ENCODE data around the gene SKIC8. TPM values are rescaled to one million over a fixed set of nuclear protein-coding genes. Genes with fewer than 3 reads are reported as not detected.

The SKIC8 gene
- total and polyA plus RNA-seq, 2 of the 13 experiments (the other 11 are each of a cell fraction or from before 2014, with no cell fraction given) = 69.5 to 70.6 TPM

- in situ Hi-C loops (cut with HindIII; ENCODE audit: extremely low pct_ligation_motif_present, low pct_unique_long_range_greater_than_20kb) (no loop called here), intact Hi-C loops (cut with micrococcal nuclease; ENCODE audit: unreplicated experiment) (no loop called here)
- H3K4me1 ChIP-seq (ENCODE audit: insufficient read depth, low read length) = peaks cover 12% of the 10 kb centered on the region
- H3K79me2 ChIP-seq (ENCODE audit: insufficient read depth, low read length) = peaks cover 9% of the 10 kb centered on the region
- ATAC-seq (no peak), FAIRE-seq (no peak), DNase-seq (ENCODE audit: low spot score) (no peak)
- ChIA-PET CTCF (ENCODE audit: low intra/inter-chr PET ratio, low total read pairs) (no interaction called here), POLR2A (no interaction called here)
- 96% methylated on average over 1 of the region's 1 CpG for WGBS (ENCODE audit: low lambda C conversion rate)
- H3K9ac ChIP-seq (ENCODE audit: insufficient read depth, low read depth, low read length) = no peak overlapping the region
- H4K20me1 ChIP-seq (ENCODE audit: insufficient read depth, low read length) = no peaks in the 10 kb centered on the region
- H3K27me3 ChIP-seq (ENCODE audit: control insufficient read depth in 1 of 2, insufficient read depth in 2 of 2, low read length in 2 of 2) = no peaks in the 10 kb centered on the region
- BruUV-seq (replicated peaks) = no TSS peak
- H2AFZ ChIP-seq (ENCODE audit: low read length) = no peak overlapping the region
- no peak overlapping the region for H3K4me2 ChIP-seq (ENCODE audit: low read depth, low read length)
- H3K9me3 ChIP-seq (ENCODE audit: low read length) = no peaks in the 10 kb centered on the region
- peaks cover 9 to 51% of the 10 kb centered on the region in 2 experiments; a peak in 4 of 5 replicates for H3K36me3 ChIP-seq (replicated peaks in 1 of 2; ENCODE audit: control insufficient read depth in 1 of 2, insufficient read depth in 2 of 2, low read length in 2 of 2)
- H3K4me3 ChIP-seq (replicated peaks in 1 of 3; ENCODE audit: insufficient read depth in 1 of 3, low read depth in 2 of 3, low read length in 3 of 3) = no peak overlapping the region
- TF ChIP-seq ZNF605 (CRISPR knock-in tag; IDR thresholded peaks at IDR 0.05) (no peak), NR0B2 (CRISPR knock-in tag; IDR thresholded peaks at IDR 0.05) (no peak), SMAD1 (CRISPR knock-in tag; IDR thresholded peaks at IDR 0.05; ENCODE audit: borderline replicate concordance, low read depth) (no peak), ZNF562 (CRISPR knock-in tag; IDR thresholded peaks at IDR 0.05; ENCODE audit: borderline replicate concordance) (no peak), RARG (CRISPR knock-in tag; IDR thresholded peaks at IDR 0.05; ENCODE audit: low read depth) (no peak), GABPA (IDR thresholded peaks at IDR 0.05; ENCODE audit: low read depth, low read length) (no peak), GABPA (CRISPR knock-in tag; IDR thresholded peaks at IDR 0.05; ENCODE audit: low read depth) (no peak), SKI (IDR thresholded peaks at IDR 0.05; ENCODE audit: partially characterized antibody) (no peak), GATAD2A (CRISPR knock-in tag; IDR thresholded peaks at IDR 0.05) (no peak), NFATC3 (CRISPR knock-in tag; IDR thresholded peaks at IDR 0.05) (no peak), ZFX (CRISPR knock-in tag; IDR thresholded peaks at IDR 0.05; ENCODE audit: low read depth) (no peak), MTERF4 (CRISPR knock-in tag; IDR thresholded peaks at IDR 0.05) (no peak), EEA1 (CRISPR knock-in tag; IDR thresholded peaks at IDR 0.05; ENCODE audit: borderline replicate concordance) (no peak), TMF1 (CRISPR knock-in tag; IDR thresholded peaks at IDR 0.05; ENCODE audit: low read depth) (no peak), ZBTB46 (CRISPR knock-in tag; IDR thresholded peaks at IDR 0.05; ENCODE audit: borderline replicate concordance) (no peak)
- H3K27ac ChIP-seq (ENCODE audit: extremely low read length, insufficient read depth, low read length) = no peak overlapping the region
Observed at GRCh38 chr15:78292219-78292618, 7.2 kb downstream of the SKIC8 start.
